Measurements from ENCODE around the gene CAMTA1.

CAMTA1 gene

GRCh38 chr1:7252411-7253117, 467.3 kb downstream of the CAMTA1 start:
- Histone ChIP-seq H3K9me2 (replicated peaks; ENCODE audit: insufficient read depth, low read length) (no peaks in the 10 kb centered on the region), H3K27ac (ENCODE audit: low read length) (no peak overlapping the region), H3K9ac (ENCODE audit: low read length) (no peak overlapping the region), H3K4me3 (ENCODE audit: low read length) (no peak overlapping the region), H3K36me3 (replicated peaks; ENCODE audit: insufficient read depth, low read length) (no peaks in the 10 kb centered on the region), H3K9me3 (replicated peaks; ENCODE audit: insufficient read depth, low read length) (no peaks in the 10 kb centered on the region), H3K79me2 (ENCODE audit: low read length) (no peaks in the 10 kb centered on the region), H3K27me3 (replicated peaks; ENCODE audit: insufficient read depth, low read length) (peaks cover 96% of the 10 kb centered on the region), H2AFZ (ENCODE audit: low read length) (no peak overlapping the region), H3F3A (ENCODE audit: insufficient read depth, low read length) (no peaks in the 10 kb centered on the region), H3K4me2 (ENCODE audit: low read depth, low read length) (no peak overlapping the region), H3K4me1 (ENCODE audit: low read length) (no peaks in the 10 kb centered on the region), H4K20me1 (ENCODE audit: insufficient read depth, low read length) (no peaks in the 10 kb centered on the region)
- DNase-seq, result no peak
- no peak for TF ChIP-seq CTCF (IDR thresholded peaks at IDR 0.05; ENCODE audit: low read length)

DNA sequence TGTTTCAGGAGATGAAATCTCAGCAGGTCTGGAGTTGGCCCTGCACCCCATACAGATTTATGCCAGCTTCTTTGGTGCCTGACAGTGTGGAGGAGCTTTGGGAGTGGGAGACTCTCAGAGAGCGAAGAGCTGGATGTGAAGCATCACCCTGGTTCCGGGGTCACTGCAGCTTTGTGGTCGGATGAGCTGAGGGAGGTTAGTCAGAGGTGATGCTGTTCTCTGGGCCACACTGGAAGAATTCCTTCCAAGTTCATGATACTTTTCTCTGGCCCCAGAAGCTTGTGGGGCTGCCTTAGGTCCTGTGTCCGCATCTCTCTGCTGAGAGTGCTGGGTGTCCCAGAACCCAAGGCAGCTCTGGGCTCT, 467.8 kb downstream of the CAMTA1 start:
- Histone ChIP-seq H3K9me2 (replicated peaks; ENCODE audit: insufficient read depth, low read length) (no peaks in the 10 kb centered on the region), H3K27me3 (replicated peaks; ENCODE audit: insufficient read depth, low read length) (peaks cover 96% of the 10 kb centered on the region), H3K79me2 (ENCODE audit: low read length) (no peaks in the 10 kb centered on the region), H3K4me1 (ENCODE audit: low read length) (no peaks in the 10 kb centered on the region), H3K4me2 (ENCODE audit: low read depth, low read length) (no peak overlapping the region), H3K4me3 (ENCODE audit: low read length) (no peak overlapping the region), H3F3A (ENCODE audit: insufficient read depth, low read length) (no peaks in the 10 kb centered on the region), H3K9ac (ENCODE audit: low read length) (no peak overlapping the region), H2AFZ (ENCODE audit: low read length) (no peak overlapping the region), H3K9me3 (replicated peaks; ENCODE audit: insufficient read depth, low read length) (no peaks in the 10 kb centered on the region), H3K36me3 (replicated peaks; ENCODE audit: insufficient read depth, low read length) (no peaks in the 10 kb centered on the region), H4K20me1 (ENCODE audit: insufficient read depth, low read length) (no peaks in the 10 kb centered on the region), H3K27ac (ENCODE audit: low read length) (no peak overlapping the region)
- TF ChIP-seq EZH2phosphoT487 (IDR thresholded peaks at IDR 0.05; ENCODE audit: low read length) (no peak), CTCF (IDR thresholded peaks at IDR 0.05; ENCODE audit: low read length) (no peak)
- DNase-seq, result no peak

DNA sequence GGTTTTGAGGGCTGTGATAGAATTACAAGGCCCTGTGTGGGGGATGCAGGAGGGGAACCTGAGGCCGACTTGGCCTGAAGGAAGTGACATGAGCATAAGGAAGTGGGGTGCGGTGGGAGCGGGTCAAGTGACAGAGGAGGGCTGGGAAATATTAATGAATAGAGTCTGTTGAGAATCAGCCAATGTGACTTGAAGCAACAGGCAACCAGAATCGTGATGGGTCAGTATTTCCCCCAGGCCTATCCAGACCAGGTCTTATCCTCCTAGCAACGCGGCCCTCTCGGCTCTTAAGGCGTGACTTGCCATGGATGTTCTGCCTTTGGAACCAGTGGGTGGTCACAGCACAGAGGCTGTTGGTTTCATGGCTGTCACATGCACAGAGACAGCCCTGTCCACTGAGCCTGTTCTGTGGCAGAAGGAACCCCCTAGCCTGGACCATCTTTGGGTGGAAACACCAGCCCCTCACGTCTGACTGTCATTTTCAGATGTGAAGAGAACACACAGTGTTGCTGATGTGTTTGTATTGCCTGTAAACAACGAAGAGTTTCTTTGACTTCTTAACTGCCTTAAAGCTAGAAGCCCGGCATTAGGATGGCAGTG, 468.8 kb downstream of the CAMTA1 start:
- H3K36me3 ChIP-seq (replicated peaks; ENCODE audit: insufficient read depth, low read length), result no peaks in the 10 kb centered on the region
- no peak for DNase-seq
- no peak for TF ChIP-seq CTCF (IDR thresholded peaks at IDR 0.05; ENCODE audit: low read length)
- no peak for TF ChIP-seq EZH2 (optimal IDR thresholded peaks at IDR 0.05; ENCODE audit: low read depth, low read length)
- no peak for TF ChIP-seq EZH2phosphoT487 (IDR thresholded peaks at IDR 0.05; ENCODE audit: low read length)
- H3K27me3 ChIP-seq (replicated peaks; ENCODE audit: insufficient read depth, low read length), result peaks cover 96% of the 10 kb centered on the region
- H3K9me2 ChIP-seq (replicated peaks; ENCODE audit: insufficient read depth, low read length), result no peaks in the 10 kb centered on the region
- H3K79me2 ChIP-seq (ENCODE audit: low read length), result no peaks in the 10 kb centered on the region
- no peaks in the 10 kb centered on the region for H3F3A ChIP-seq (ENCODE audit: insufficient read depth, low read length)
- no peak overlapping the region for H3K9ac ChIP-seq (ENCODE audit: low read length)
- H3K4me3 ChIP-seq (ENCODE audit: low read length), result no peak overlapping the region
- no peaks in the 10 kb centered on the region for H4K20me1 ChIP-seq (ENCODE audit: insufficient read depth, low read length)
- H3K4me2 ChIP-seq (ENCODE audit: low read depth, low read length), result no peak overlapping the region
- H3K9me3 ChIP-seq (replicated peaks; ENCODE audit: insufficient read depth, low read length), result no peaks in the 10 kb centered on the region
- no peak overlapping the region for H3K27ac ChIP-seq (ENCODE audit: low read length)
- no peaks in the 10 kb centered on the region for H3K4me1 ChIP-seq (ENCODE audit: low read length)
- no peak overlapping the region for H2AFZ ChIP-seq (ENCODE audit: low read length)
